Activated T-helper 17 cell treated with anti-CD3 and anti-CD28 coated beads, Interleukin-2, amount 50 U/mL, for 72 hours (primary cell): Measurements from ENCODE around the gene MAZ. TPM values are rescaled to one million over a fixed set of nuclear protein-coding genes. Genes with fewer than 3 reads are reported as not detected.
"Not testable (repeated sequence)": the region's sequence is repeated elsewhere in the genome, so short reads cannot be mapped to it uniquely, and the experiment has no call there.

Source experiments
- ATAC-seq: fragments of 150-1000 bp; cut with Tn5 transposase; replicated peaks from 2 replicates; pipeline ENCODE4 v1.10.0; 2021; ENCODE audit warnings: mild to moderate bottlenecking, moderate library complexity
- H3K27ac Mint-ChIP-seq: one replicate; pipeline ENCODE4 v1.8.0; 2022; ENCODE audit warnings: mixed read lengths
- H3K27me3 Mint-ChIP-seq: one replicate; pipeline ENCODE4 v1.8.0; 2022; ENCODE audit warnings: mixed read lengths
- H3K36me3 Mint-ChIP-seq: one replicate; pipeline ENCODE4 v1.8.0; 2022; ENCODE audit warnings: low read depth, mild to moderate bottlenecking, mixed read lengths
- H3K4me1 Mint-ChIP-seq: one replicate; pipeline ENCODE4 v1.8.0; 2022; ENCODE audit warnings: mixed read lengths
- H3K4me3 Mint-ChIP-seq: one replicate; pipeline ENCODE4 v1.8.0; 2022; ENCODE audit warnings: mild to moderate bottlenecking, mixed read lengths
- H3K9me3 Mint-ChIP-seq: one replicate; pipeline ENCODE4 v1.8.0; 2022; ENCODE audit warnings: mixed read lengths
- total RNA-seq, 2 donors: library from RNA; stranded (reverse); gene quantifications; one replicate each; pipeline ENCODE4 v1.2.3, GENCODE V29; 2022

Gene MAZ
- total RNA-seq, 2 donors from 2014 or later = 239 to 288 TPM

DNA sequence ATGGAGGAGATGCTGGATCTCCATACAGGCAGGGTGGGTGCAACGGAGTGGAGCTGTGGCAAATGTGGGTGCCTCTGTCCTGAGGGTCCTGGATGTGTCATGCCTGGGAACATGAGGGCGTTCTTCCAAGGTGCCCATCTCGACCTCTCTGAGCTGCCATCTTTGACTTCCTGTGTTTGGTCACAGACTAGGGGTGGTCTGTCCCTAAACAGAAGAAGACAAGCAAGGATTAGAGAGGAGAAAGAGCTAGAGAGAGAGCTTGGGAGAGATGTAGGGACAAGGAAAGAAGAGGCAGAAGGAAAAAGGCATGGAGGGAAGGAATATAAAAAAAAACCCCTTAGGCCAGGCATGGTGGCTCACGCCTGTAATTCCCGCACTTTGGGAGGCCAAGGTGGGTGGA lies 31.6 kb upstream of the MAZ start:
- ATAC-seq = no peak
- Mint-ChIP-seq H3K4me3 (no peak overlapping the region), H3K9me3 (no peaks in the 10 kb centered on the region), H3K36me3 (no peaks in the 10 kb centered on the region), H3K4me1 (peaks cover 15% of the 10 kb centered on the region), H3K27me3 (no peaks in the 10 kb centered on the region), H3K27ac (peak overlapping the region; percentile 26)

DNA sequence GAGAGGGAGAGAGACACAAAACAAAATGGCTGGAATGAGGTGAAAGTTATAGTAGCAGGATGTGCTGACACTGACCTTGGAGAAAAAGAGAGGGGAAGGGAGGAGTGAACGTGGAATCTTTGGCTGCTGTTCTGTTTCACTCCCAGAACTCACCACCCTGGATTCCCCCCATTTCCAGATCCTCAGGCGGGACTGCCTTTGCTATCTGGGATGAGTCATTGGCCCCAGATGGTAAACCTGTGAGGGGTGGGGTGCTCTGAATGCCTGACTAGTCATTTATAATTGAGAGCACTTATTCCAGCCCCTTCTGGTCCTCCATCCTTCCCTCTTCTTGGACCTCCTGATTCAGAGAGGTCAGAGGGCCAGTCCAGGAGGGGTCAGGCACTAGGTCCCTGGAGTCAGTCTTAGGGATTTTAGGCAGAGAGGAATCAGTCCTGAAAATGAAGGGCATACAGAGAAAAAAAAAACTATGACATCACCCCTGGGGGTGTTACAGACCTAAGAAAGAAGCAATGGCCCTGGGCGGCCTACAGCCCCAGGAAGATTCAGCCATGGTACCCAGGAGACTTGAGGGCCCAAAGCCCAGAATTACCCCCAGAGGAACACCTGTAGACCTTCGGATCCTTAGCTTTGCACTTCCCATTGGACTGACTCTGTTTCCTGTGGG lies 30.5 kb upstream of the MAZ start:
- Mint-ChIP-seq H3K4me1 (peaks cover 10% of the 10 kb centered on the region), H3K36me3 (no peaks in the 10 kb centered on the region), H3K27me3 (no peaks in the 10 kb centered on the region), H3K9me3 (no peaks in the 10 kb centered on the region), H3K4me3 (no peak overlapping the region), H3K27ac (no peak overlapping the region)
- ATAC-seq = no peak

- H3K27me3 Mint-ChIP-seq = no peaks in the 10 kb centered on the region
- peaks cover 10% of the 10 kb centered on the region for H3K4me1 Mint-ChIP-seq
- no peak for ATAC-seq
- H3K9me3 Mint-ChIP-seq = no peaks in the 10 kb centered on the region
- H3K27ac Mint-ChIP-seq = no peak within 1 kb of the TSS
- no peak within 1 kb of the TSS for H3K4me3 Mint-ChIP-seq
- no peaks in the 10 kb centered on the region for H3K36me3 Mint-ChIP-seq
These were observed 28.6 kb upstream of the MAZ start, which contains the start of gene ZG16 for GRCh38 chr16:29777576-29778350. Gene ZG16, plus strand, starts transcription at chr16:29778256. Its CDS starts 1,011 bp downstream, at chr16:29779267.

- peaks cover 10% of the 10 kb centered on the region for H3K4me1 Mint-ChIP-seq
- no peaks in the 10 kb centered on the region for H3K27me3 Mint-ChIP-seq
- H3K9me3 Mint-ChIP-seq = no peaks in the 10 kb centered on the region
- H3K27ac Mint-ChIP-seq = no peak overlapping the region
- no peak overlapping the region for H3K4me3 Mint-ChIP-seq
- H3K36me3 Mint-ChIP-seq = no peaks in the 10 kb centered on the region
- no peak for ATAC-seq
These were observed 26.9 kb upstream of the MAZ start for GRCh38 chr16:29779474-29779873.

DNA sequence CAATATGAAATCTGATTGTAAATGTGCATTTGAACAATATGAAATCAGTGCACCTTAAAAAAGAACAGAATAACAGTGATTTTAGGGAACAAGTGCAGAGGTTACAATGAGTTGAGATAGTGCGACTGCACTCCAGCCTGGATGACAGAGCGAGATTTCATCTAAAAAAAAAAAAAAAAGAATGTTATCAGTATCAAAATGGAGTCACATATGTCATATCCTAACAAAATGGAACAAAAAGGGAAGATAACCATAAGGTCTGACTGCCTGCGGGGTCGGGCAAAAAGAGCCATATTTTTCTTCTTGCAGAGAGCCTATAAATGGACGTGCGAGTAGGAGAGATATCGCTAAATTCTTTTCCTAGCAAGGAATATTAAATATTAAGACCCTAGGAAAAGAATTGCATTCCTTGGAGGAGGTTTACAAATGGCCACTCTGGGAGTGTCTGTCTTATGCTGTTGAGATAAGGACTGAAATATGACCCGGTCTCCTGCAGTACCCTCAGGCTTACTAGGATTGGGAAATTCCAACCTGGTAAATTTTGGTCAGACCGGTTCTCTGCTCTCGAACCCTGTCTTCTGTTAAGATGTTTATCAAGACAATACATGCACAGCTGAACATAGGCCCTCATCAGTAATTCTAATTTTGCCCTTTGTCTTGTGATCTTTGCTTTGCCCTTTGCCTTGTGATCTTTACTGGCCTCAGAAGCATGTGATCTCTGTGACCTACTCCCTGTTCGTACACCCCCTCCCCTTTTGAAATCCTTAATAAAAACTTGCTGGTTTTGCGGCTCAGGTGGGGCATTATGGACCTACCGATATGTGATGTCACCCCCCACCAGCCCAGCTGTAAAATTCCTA lies 23.0 kb upstream of the MAZ start:
- ATAC-seq, H3K9me3 Mint-ChIP-seq: not testable (repeated sequence)
- H3K27ac Mint-ChIP-seq = peak overlapping the region; percentile 58

GRCh38 chr16:29784157-29784556 lies 22.2 kb upstream of the MAZ start:
- Mint-ChIP-seq H3K9me3 (no peaks in the 10 kb centered on the region), H3K36me3 (no peaks in the 10 kb centered on the region), H3K4me3 (peak overlapping the region; percentile 79), H3K27me3 (no peaks in the 10 kb centered on the region), H3K27ac (peak overlapping the region; percentile 58), H3K4me1 (peaks cover 13% of the 10 kb centered on the region)
- peak; percentile 96 for ATAC-seq

More for the DNA sequence above, 23.0 kb upstream of the MAZ start:
- peaks cover 13% of the 10 kb centered on the region for H3K4me1 Mint-ChIP-seq
- H3K36me3 Mint-ChIP-seq, H3K27me3 Mint-ChIP-seq: not testable (repeated sequence)
- peak overlapping the region; percentile 79 for H3K4me3 Mint-ChIP-seq

- H3K27me3 Mint-ChIP-seq = no peaks in the 10 kb centered on the region
- H3K4me1 Mint-ChIP-seq = peaks cover 13% of the 10 kb centered on the region
- peaks cover under 1% of the 10 kb centered on the region for H3K36me3 Mint-ChIP-seq
- no peak overlapping the region for H3K27ac Mint-ChIP-seq
- no peaks in the 10 kb centered on the region for H3K9me3 Mint-ChIP-seq
- H3K4me3 Mint-ChIP-seq = peak overlapping the region; percentile 79
- ATAC-seq = peak; percentile 80
These were observed 21.3 kb upstream of the MAZ start for GRCh38 chr16:29784901-29785500.

DNA sequence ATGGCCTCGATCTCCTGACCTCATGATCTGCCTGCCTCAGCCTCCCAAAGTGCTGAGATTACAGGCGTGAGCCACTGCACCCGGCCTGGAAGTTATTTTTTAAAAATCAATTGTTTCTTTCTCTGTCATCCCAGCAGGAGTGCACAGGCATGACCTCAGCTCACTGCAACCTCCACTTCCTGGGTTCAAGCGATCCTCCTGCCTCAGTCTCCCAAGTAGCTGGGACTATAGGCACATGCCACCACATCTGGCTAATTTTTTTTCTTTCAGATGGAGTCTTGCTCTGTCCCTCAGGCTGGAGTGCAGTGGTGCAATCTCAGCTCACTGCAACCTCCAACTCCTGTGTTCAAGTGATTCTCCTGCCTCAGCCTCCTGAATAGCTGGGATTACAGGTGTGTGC lies 19.2 kb upstream of the MAZ start:
- H3K27me3 Mint-ChIP-seq, H3K9me3 Mint-ChIP-seq, H3K27ac Mint-ChIP-seq, ATAC-seq, H3K4me3 Mint-ChIP-seq: not testable (repeated sequence)
- Mint-ChIP-seq H3K36me3 (peaks cover 21% of the 10 kb centered on the region), H3K4me1 (peaks cover 19% of the 10 kb centered on the region)

DNA sequence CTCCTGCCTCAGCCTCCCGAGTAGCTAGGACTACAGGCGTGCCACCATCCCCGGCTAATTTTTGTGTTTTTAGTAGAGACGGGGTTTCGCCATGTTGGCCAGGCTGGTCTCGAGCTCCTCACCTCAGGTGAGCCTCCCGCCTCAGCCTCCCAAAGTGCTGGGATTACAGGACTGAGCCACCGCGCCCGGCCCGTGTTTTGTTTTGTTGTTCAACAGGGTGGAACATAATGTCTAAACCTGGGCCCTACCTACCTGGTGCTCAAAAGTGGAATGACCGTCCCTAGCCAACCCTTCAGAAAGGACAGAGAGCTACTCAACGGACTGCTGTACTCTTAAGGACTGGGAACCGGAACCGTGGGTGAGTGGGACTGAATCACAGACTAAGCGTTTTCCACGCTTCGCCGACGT lies 16.6 kb upstream of the MAZ start:
- Mint-ChIP-seq H3K4me3 (peak overlapping the region; percentile 97), H3K27ac (peak overlapping the region; percentile 87), H3K9me3 (no peaks in the 10 kb centered on the region), H3K36me3 (peaks cover 36% of the 10 kb centered on the region), H3K4me1 (peaks cover 28% of the 10 kb centered on the region), H3K27me3 (no peaks in the 10 kb centered on the region)
- ATAC-seq = peak; percentile 9

DNA sequence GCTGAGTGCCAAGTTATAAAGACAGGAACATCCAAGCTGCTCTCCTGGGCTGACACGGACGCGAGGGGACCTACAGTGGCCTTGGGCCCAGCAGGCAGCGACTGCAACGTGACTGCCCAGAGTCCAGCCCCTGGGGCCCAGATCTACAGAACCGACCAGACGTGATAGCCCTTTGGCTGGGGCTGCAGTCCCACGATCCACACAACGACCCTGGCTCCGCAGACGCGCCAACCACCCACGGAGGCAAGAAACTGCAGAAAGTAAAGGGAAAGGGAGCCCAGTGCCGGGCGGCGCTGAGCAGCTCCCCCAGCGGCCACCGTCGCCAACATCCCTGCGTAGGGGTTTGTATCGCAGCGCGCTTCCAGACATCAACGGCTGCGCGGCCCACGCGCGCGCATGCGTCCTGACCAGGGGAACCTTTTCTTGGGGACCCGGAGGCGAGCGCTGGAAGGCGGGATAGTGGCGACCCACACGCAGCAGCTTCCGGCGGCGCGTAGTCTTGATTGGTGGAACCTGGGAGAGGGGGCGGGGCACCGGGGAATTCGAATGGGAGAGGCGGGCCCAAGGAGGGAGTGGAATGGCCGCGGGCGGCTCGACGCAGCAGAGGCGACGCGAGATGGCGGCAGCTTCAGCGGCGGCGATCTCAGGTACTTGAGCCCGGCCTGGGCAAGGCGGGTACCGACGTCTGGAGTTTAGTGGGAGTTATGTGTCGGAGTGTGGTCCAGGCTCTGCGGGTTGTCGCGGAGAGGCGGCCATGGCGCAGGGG lies 16.0 kb upstream of the MAZ start, which contains the start of gene KIF22:
Gene KIF22 (plus strand): TSS at position 569 of the 766 bp plus-strand sequence. CDS start 9 bp downstream, at position 578.
- H3K27ac Mint-ChIP-seq = peak within 1 kb of the TSS; percentile 87
- peak; percentile 97 for ATAC-seq
- peak within 1 kb of the TSS; percentile 97 for H3K4me3 Mint-ChIP-seq
- no peaks in the 10 kb centered on the region for H3K27me3 Mint-ChIP-seq
- H3K9me3 Mint-ChIP-seq = no peaks in the 10 kb centered on the region
- peaks cover 23% of the 10 kb centered on the region for H3K4me1 Mint-ChIP-seq
- peaks cover 42% of the 10 kb centered on the region for H3K36me3 Mint-ChIP-seq

GRCh38 chr16:29790949-29791844 lies 15.1 kb upstream of the MAZ start:
- Mint-ChIP-seq H3K27me3 (no peaks in the 10 kb centered on the region), H3K27ac (peak overlapping the region; percentile 87), H3K4me3 (peak overlapping the region; percentile 97), H3K9me3 (no peaks in the 10 kb centered on the region), H3K4me1 (peaks cover 20% of the 10 kb centered on the region), H3K36me3 (peaks cover 50% of the 10 kb centered on the region)
- ATAC-seq = peak; percentile 7

DNA sequence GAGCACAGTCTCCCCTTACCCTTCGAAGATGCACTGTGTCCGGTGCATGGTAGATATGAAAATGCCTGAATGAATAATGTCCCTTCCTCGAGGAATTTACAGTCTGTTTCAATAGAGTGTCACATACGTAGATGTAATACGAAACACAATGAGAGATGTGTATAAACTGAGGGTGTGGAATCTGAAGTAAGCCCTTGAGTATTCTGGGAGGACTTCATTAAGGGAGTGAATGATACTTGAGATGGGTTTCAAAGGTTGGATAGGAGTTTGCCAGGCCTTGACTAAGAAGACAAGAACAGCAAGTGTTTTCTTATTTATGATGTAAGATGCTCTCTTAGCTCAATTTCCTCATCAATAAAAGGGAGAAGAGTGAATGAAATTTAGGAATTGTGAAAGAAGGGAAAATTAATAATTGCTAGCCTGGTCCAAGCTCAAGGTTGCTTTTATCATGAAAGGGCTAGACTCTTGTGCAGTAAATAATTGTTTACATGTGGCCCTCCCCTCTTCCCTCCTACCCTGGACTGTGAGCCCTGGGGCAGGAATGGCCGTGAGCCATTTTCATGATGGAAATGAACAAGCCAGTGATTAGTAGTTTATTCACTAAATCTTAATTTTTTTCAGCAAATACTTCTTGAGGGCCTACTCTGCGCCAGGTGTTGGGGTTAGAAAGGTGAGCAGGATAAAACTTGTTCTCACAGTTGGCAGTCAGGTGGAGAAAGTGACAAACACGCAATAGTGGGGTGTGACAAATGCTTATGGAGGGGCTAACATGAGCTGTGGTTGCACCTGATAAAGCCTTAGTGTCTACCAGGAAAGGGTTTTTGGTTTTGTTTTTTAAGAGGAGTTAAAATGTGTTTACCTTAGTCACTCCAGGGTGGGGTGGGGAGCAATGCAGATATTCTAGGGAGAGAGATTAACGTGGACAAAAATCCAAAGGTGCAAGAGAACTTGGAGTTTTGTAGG lies 14.2 kb upstream of the MAZ start:
- ATAC-seq = no peak
- peak overlapping the region; percentile 51 for H3K27ac Mint-ChIP-seq
- H3K4me3 Mint-ChIP-seq = peak overlapping the region; percentile 97
- peaks cover 59% of the 10 kb centered on the region for H3K36me3 Mint-ChIP-seq
- H3K9me3 Mint-ChIP-seq = no peaks in the 10 kb centered on the region
- peaks cover 20% of the 10 kb centered on the region for H3K4me1 Mint-ChIP-seq
- H3K27me3 Mint-ChIP-seq = no peaks in the 10 kb centered on the region
